HEK293 (cell line): ENCODE measurements around the gene NLE1.
A peak's percentile ranks its signal among the peaks of the same experiment; 100 is the strongest.

ENCODE experiments used
- ELK4 ChIP-seq: IDR thresholded peaks from 2 replicates; pipeline ENCODE4 v1.6.1; 2011; ENCODE audit warnings: mild to moderate bottlenecking, low read depth, low read length, borderline replicate concordance
- GLIS2 ChIP-seq: fragments of 450-650 bp; formaldehyde crosslinking; IDR thresholded peaks from 2 replicates; pipeline ENCODE4 v1.5.1; 2016; ENCODE audit warnings: missing biosample characterization, missing genetic modification characterization
- PRDM10 ChIP-seq: fragments of 450-650 bp; formaldehyde crosslinking; IDR thresholded peaks from 2 replicates; pipeline ENCODE4 v1.5.1; 2016; ENCODE audit warnings: missing biosample characterization, missing genetic modification characterization
- PRDM4 ChIP-seq: fragments of 450-650 bp; formaldehyde crosslinking; IDR thresholded peaks from 2 replicates; pipeline ENCODE4 v1.5.1; 2017; ENCODE audit warnings: missing biosample characterization, missing genetic modification characterization
- SCRT1 ChIP-seq: fragments of 450-650 bp; formaldehyde crosslinking; IDR thresholded peaks from 2 replicates; pipeline ENCODE4 v1.5.1; 2016; ENCODE audit warnings: missing biosample characterization, missing genetic modification characterization, borderline replicate concordance
- ZEB2 ChIP-seq: fragments of 450-650 bp; formaldehyde crosslinking; IDR thresholded peaks from 2 replicates; pipeline ENCODE4 v1.5.1; 2016; ENCODE audit warnings: missing biosample characterization, missing genetic modification characterization
- ZFP69B ChIP-seq: fragments of 450-650 bp; formaldehyde crosslinking; IDR thresholded peaks from 2 replicates; pipeline ENCODE4 v1.5.1; 2016; ENCODE audit warnings: missing biosample characterization, missing genetic modification characterization
- ZNF132 ChIP-seq: fragments of 450-650 bp; formaldehyde crosslinking; IDR thresholded peaks from 2 replicates; pipeline ENCODE4 v1.5.1; 2017; ENCODE audit warnings: missing biosample characterization, missing genetic modification characterization, borderline replicate concordance
- ZNF138 ChIP-seq: fragments of 450-650 bp; formaldehyde crosslinking; IDR thresholded peaks from 2 replicates; pipeline ENCODE4 v1.5.1; 2016; ENCODE audit warnings: missing biosample characterization, missing genetic modification characterization, borderline replicate concordance
- ZNF26 ChIP-seq: fragments of 450-650 bp; formaldehyde crosslinking; IDR thresholded peaks from 2 replicates; pipeline ENCODE4 v1.5.1; 2016; ENCODE audit warnings: missing biosample characterization, missing genetic modification characterization
- ZNF266 ChIP-seq: fragments of 450-650 bp; formaldehyde crosslinking; IDR thresholded peaks from 2 replicates; pipeline ENCODE4 v1.5.1; 2016; ENCODE audit warnings: missing biosample characterization, missing genetic modification characterization, low read depth
- ZNF280D ChIP-seq: fragments of 450-650 bp; formaldehyde crosslinking; IDR thresholded peaks from 2 replicates; pipeline ENCODE4 v1.5.1; 2016; ENCODE audit warnings: missing biosample characterization, missing genetic modification characterization
- ZNF324 ChIP-seq: fragments of 450-650 bp; formaldehyde crosslinking; IDR thresholded peaks from 2 replicates; pipeline ENCODE4 v1.5.1; 2016; ENCODE audit warnings: missing biosample characterization, missing genetic modification characterization
- ZNF610 ChIP-seq: fragments of 450-650 bp; formaldehyde crosslinking; IDR thresholded peaks from 2 replicates; pipeline ENCODE4 v1.5.1; 2016; ENCODE audit warnings: missing biosample characterization, missing genetic modification characterization, borderline replicate concordance
- ZNF645 ChIP-seq: fragments of 450-650 bp; formaldehyde crosslinking; IDR thresholded peaks from 2 replicates; pipeline ENCODE4; 2016; ENCODE audit warnings: missing biosample characterization, missing genetic modification characterization
- ZNF704 ChIP-seq: fragments of 450-650 bp; formaldehyde crosslinking; IDR thresholded peaks from 2 replicates; pipeline ENCODE4 v1.5.1; 2016; ENCODE audit warnings: missing biosample characterization, missing genetic modification characterization
- ZSCAN23 ChIP-seq: fragments of 450-650 bp; formaldehyde crosslinking; IDR thresholded peaks from 2 replicates; pipeline ENCODE4 v1.5.1; 2016; ENCODE audit warnings: missing biosample characterization, missing genetic modification characterization
- ZSCAN4 ChIP-seq: fragments of 450-650 bp; formaldehyde crosslinking; IDR thresholded peaks from 2 replicates; pipeline ENCODE4 v1.5.1; 2017; ENCODE audit warnings: missing biosample characterization, missing genetic modification characterization
- ZSCAN5A ChIP-seq: fragments of 450-650 bp; formaldehyde crosslinking; IDR thresholded peaks from 2 replicates; pipeline ENCODE4 v1.5.1; 2016; ENCODE audit warnings: missing biosample characterization, missing genetic modification characterization

NLE1 gene

GRCh38 chr17:35141681-35142466, at the start of gene NLE1 (continued):
- TF ChIP-seq PRDM10 (no peak), ZNF645 (tag by site-specific recombination) (no peak), ELK4 (no peak), ZNF132 (tag by site-specific recombination) (no peak), ZSCAN4 (tag by site-specific recombination) (no peak; the same call in 1 of the 2 replicates), PRDM4 (tag by site-specific recombination) (peak; percentile 46; the same call in 1 of the 2 replicates), ZNF610 (tag by site-specific recombination) (peak; percentile 50; the same call in 1 of the 2 replicates), ZFP69B (peak; percentile 61; the same call in 1 of the 2 replicates), ZNF324 (tag by site-specific recombination) (peak; percentile 91; the same call in 1 of the 2 replicates), ZNF280D (tag by site-specific recombination) (no peak), ZEB2 (tag by site-specific recombination) (peak; percentile 74), ZNF266 (tag by site-specific recombination) (no peak), ZNF26 (tag by site-specific recombination) (no peak), ZNF704 (tag by site-specific recombination) (no peak), SCRT1 (tag by site-specific recombination) (no peak), ZNF138 (tag by site-specific recombination) (no peak), ZSCAN5A (peak; percentile 79), GLIS2 (peak; percentile 61), ZSCAN23 (tag by site-specific recombination) (0 out of 2 replicates have a peak, but pooled peaks have one; percentile 46)
